IMR-90 (cell line): ENCODE data around the gene RSBN1L. TPM values are rescaled to one million over a fixed set of nuclear protein-coding genes. Genes with fewer than 3 reads are reported as not detected.

Experiments
- ATAC-seq: fragments of 200-7000 bp; cut with Tn5 transposase; 2 replicates; pipeline ENCODE4 v1.9.1; 2020; ENCODE audit warnings: low read depth, mild to moderate bottlenecking, moderate library complexity
- BruUV-seq: library from RNA; stranded (reverse); fragments of 400-500 nt; replicated peaks from 2 replicates; lab custom pipeline; 2021; lab: Mats Ljungman, UMichigan
- CTCF ChIA-PET: fragments of 300-600 bp; formaldehyde crosslinking; extraction: SDS; loops from one replicate; lab custom pipeline; 2021; ENCODE audit warnings: antibody characterized with exemption; lab: Yijun Ruan, JAX
- POLR2A ChIA-PET: fragments of 300-600 bp; sonication (Branson Sonifier 250); formaldehyde crosslinking; loops from one replicate; lab custom pipeline; 2022; ENCODE audit warnings: antibody characterized with exemption; ENCODE audit not compliant: unreplicated experiment; lab: Charles Lee
- DNase-seq: peaks from one replicate; pipeline ENCODE4 v3.0.0; 2013
- H2AFZ ChIP-seq: replicated peaks from 2 replicates; pipeline ENCODE3; 2013; ENCODE audit warnings: low read length, mild to moderate bottlenecking; ENCODE audit not compliant: poor library complexity
- H2AK5ac ChIP-seq: 2 replicates; pipeline ENCODE4 v1.6.1; 2013; ENCODE audit warnings: low read depth, low read length, inconsistent platforms
- H2AK9ac ChIP-seq: replicated peaks from 2 replicates; pipeline ENCODE3; 2013; ENCODE audit warnings: mild to moderate bottlenecking, low read depth, low read length, moderate library complexity; ENCODE audit not compliant: poor library complexity
- H2BK120ac ChIP-seq: 2 replicates; pipeline ENCODE4 v1.6.1; 2013; ENCODE audit warnings: low read depth, low read length, inconsistent platforms
- H2BK15ac ChIP-seq: 3 replicates; pipeline ENCODE4 v1.6.1; 2013; ENCODE audit warnings: low read depth, low read length, inconsistent platforms
- H2BK20ac ChIP-seq: 2 replicates; pipeline ENCODE4 v1.6.1; 2013; ENCODE audit warnings: low read depth, mild to moderate bottlenecking, inconsistent platforms, low read length, moderate library complexity
- H2BK5ac ChIP-seq: 2 replicates; pipeline ENCODE4 v1.6.1; 2013; ENCODE audit warnings: mild to moderate bottlenecking, low read depth, low read length, inconsistent platforms; ENCODE audit not compliant: poor library complexity, severe bottlenecking
- H3K14ac ChIP-seq: replicated peaks from 2 replicates; pipeline ENCODE4 v1.6.1; 2013; ENCODE audit warnings: low read depth, low read length, inconsistent platforms
- H3K18ac ChIP-seq: 2 replicates; pipeline ENCODE4 v1.6.1; 2013; ENCODE audit warnings: low read depth, low read length, control low read depth
- H3K23ac ChIP-seq: 2 replicates; pipeline ENCODE4 v1.6.1; 2013; ENCODE audit warnings: low read depth, low read length, inconsistent platforms
- H3K27ac ChIP-seq: 2 replicates; pipeline ENCODE4 v1.5.1; 2013; ENCODE audit warnings: mild to moderate bottlenecking, control low read depth, low read length; ENCODE audit not compliant: insufficient read depth
- H3K27me3 ChIP-seq: 2 replicates; pipeline ENCODE4 v1.6.1; 2013; ENCODE audit warnings: low read length; ENCODE audit not compliant: control insufficient read depth, insufficient read depth
- H3K36me3 ChIP-seq: 2 replicates; pipeline ENCODE4 v1.6.1; 2013; ENCODE audit warnings: low read length, mixed read lengths; ENCODE audit not compliant: control insufficient read depth, insufficient read depth
- H3K4ac ChIP-seq: 2 replicates; pipeline ENCODE4 v1.6.1; 2013; ENCODE audit warnings: low read depth, low read length, inconsistent platforms
- H3K4me1 ChIP-seq: 2 replicates; pipeline ENCODE4 v1.6.1; 2013; ENCODE audit warnings: low read length, mixed read lengths; ENCODE audit not compliant: control insufficient read depth, insufficient read depth
- H3K4me2 ChIP-seq: 2 replicates; pipeline ENCODE4 v1.6.1; 2013; ENCODE audit warnings: low read depth, mild to moderate bottlenecking, control low read depth, low read length, moderate library complexity
- H3K4me3 ChIP-seq: 2 replicates; pipeline ENCODE4 v1.5.1; 2013; ENCODE audit warnings: low read depth, mild to moderate bottlenecking, control low read depth, low read length, moderate library complexity; ENCODE audit not compliant: insufficient read depth
- H3K56ac ChIP-seq: 2 replicates; pipeline ENCODE4 v1.6.1; 2013; ENCODE audit warnings: low read length, inconsistent platforms; ENCODE audit not compliant: insufficient read depth; ENCODE audit errors: extremely low read depth
- H3K79me1 ChIP-seq, 2 experiments: 2 replicates each; pipeline ENCODE4 v1.6.1; 2013; ENCODE audit warnings: low read length in 2 of 2, inconsistent platforms in 1 of 2, low read depth in 1 of 2
- H3K9ac ChIP-seq: 2 replicates; pipeline ENCODE4 v1.6.1; 2013; ENCODE audit warnings: low read depth, low read length, control low read depth
- H3K9me1 ChIP-seq: 2 replicates; pipeline ENCODE4 v1.6.1; 2013; ENCODE audit warnings: low read length, inconsistent platforms; ENCODE audit not compliant: insufficient read depth
- H3K9me3 ChIP-seq: 2 replicates; pipeline ENCODE4 v1.6.1; 2013; ENCODE audit warnings: low read length; ENCODE audit not compliant: control insufficient read depth, insufficient read depth
- H4K20me1 ChIP-seq: 2 replicates; pipeline ENCODE4 v1.6.1; 2013; ENCODE audit warnings: low read length, inconsistent platforms; ENCODE audit not compliant: insufficient read depth
- H4K5ac ChIP-seq: 2 replicates; pipeline ENCODE4 v1.6.1; 2013; ENCODE audit warnings: mild to moderate bottlenecking, low read depth, low read length, control low read depth
- H4K8ac ChIP-seq, 2 experiments: 2 replicates each; pipeline ENCODE4 v1.6.1; 2013; ENCODE audit warnings: low read depth in 2 of 2, low read length in 2 of 2, control low read depth in 1 of 2, inconsistent platforms in 1 of 2
- H4K91ac ChIP-seq: 2 replicates; pipeline ENCODE4 v1.6.1; 2013; ENCODE audit warnings: low read depth, low read length, inconsistent platforms; ENCODE audit not compliant: insufficient read depth
- BHLHE40 ChIP-seq: fragments of 150-350 bp; IDR thresholded peaks from 2 replicates; pipeline ENCODE4 v1.6.1; 2016; ENCODE audit warnings: mild to moderate bottlenecking, low read depth, low read length
- WGBS, 2 experiments: methylation state at CpG; one replicate each; pipeline versions ENCODE4 v1.1.5 to v1.1.7; 2013; ENCODE audit warnings: missing lambda C conversion rate in 2 of 2; ENCODE audit not compliant: insufficient read length in 1 of 2; ENCODE audit errors: extremely low coverage in 2 of 2; 5-methylcytosine and 5-hydroxymethylcytosine counted together
- dilution Hi-C: fragments of 300-500 bp; cut with HindIII; formaldehyde crosslinking; loops from one replicate; pipeline ENCODE4 v1.14.3; 2018; ENCODE audit warnings: low sequenced_read_pairs; ENCODE audit not compliant: unreplicated experiment
- in situ Hi-C: fragments of 300-500 bp; cut with MboI; formaldehyde crosslinking; loops from 3 replicates; pipeline ENCODE4 v1.14.3; 2019; ENCODE audit warnings: low sequenced_read_pairs, inconsistent platforms, mixed read lengths
- intact Hi-C: fragments of 100-400 bp; cut with micrococcal nuclease; formaldehyde crosslinking; loops from 2 replicates; pipeline ENCODE4 v1.10.0; 2022
- polyA plus RNA-seq, 3 experiments: library from polyadenylated mRNA; depleted of rRNA; stranded (reverse); fragments of >200 nt; gene quantifications; 2 replicates each; pipeline ENCODE4 v1.2.3, GENCODE V29; 2012; ENCODE audit warnings: low replicate concordance in 1 of 3
- total RNA-seq: library from RNA; depleted of rRNA; stranded (reverse); fragments of >200 nt; gene quantifications from 2 replicates; pipeline ENCODE4 v1.2.3, GENCODE V29; 2012

Gene RSBN1L
- total and polyA plus RNA-seq, 2 of the 4 experiments (the other 2 are of a cell fraction) = 7.8 to 14.7 TPM

GRCh38 chr7:77687747-77688144, 8.5 kb upstream of the RSBN1L start:
- intact Hi-C loops (loop anchor here (1.0 kb wide), 1 partner anchor 9 kb away; the partner anchor contains the start of gene RSBN1L), in situ Hi-C loops (no loop called here), dilution Hi-C loops (no loop called here)
- H2BK20ac ChIP-seq = peak overlapping the region; percentile 46; the same call in 1 of the 2 replicates
- H4K20me1 ChIP-seq = peaks cover 31% of the 10 kb centered on the region; the same call in 1 of the 2 replicates
- H3K27me3 ChIP-seq = no peaks in the 10 kb centered on the region
- no peak overlapping the region for H3K56ac ChIP-seq
- H2BK120ac ChIP-seq = peak overlapping the region; percentile 53; the same call in 1 of the 2 replicates
- no peak overlapping the region for H3K14ac ChIP-seq
- H4K91ac ChIP-seq = no peak overlapping the region
- H3K36me3 ChIP-seq = peaks cover 7% of the 10 kb centered on the region
- no peak overlapping the region for H2BK15ac ChIP-seq
- peak overlapping the region; percentile 76 for H2BK5ac ChIP-seq
- peak overlapping the region; percentile 6; the same call in 1 of the 2 replicates for H3K4ac ChIP-seq
- ChIA-PET POLR2A (no interaction called here), CTCF (no interaction called here)
- H3K27ac ChIP-seq = no peak overlapping the region
- no peak overlapping the region for H3K9ac ChIP-seq
- no peak for TF ChIP-seq BHLHE40
- H3K4me2 ChIP-seq = peak overlapping the region; percentile 24; the same call in 1 of the 2 replicates
- H3K9me1 ChIP-seq = peaks cover 20% of the 10 kb centered on the region
- no peak overlapping the region for H2AK9ac ChIP-seq
- no peak overlapping the region; the same call in 1 of the 2 replicates for H3K23ac ChIP-seq
- no peak overlapping the region for H2AK5ac ChIP-seq
- no CpG with 5 or more reads among the region's 1 CpG for WGBS, 2 experiments
- BruUV-seq = no TSS peak
- no peak overlapping the region for H4K5ac ChIP-seq
- peaks cover 19% of the 10 kb centered on the region; the same call in 1 of the 2 replicates for H3K4me1 ChIP-seq
- H3K4me3 ChIP-seq = no peak overlapping the region
- no peak overlapping the region for H2AFZ ChIP-seq
- peaks cover 27 to 70% of the 10 kb centered on the region in 2 experiments for H3K79me1 ChIP-seq
- no peak for ATAC-seq
- peak overlapping the region; percentile 62; the same call in 1 of the 2 replicates for H3K18ac ChIP-seq
- DNase-seq = no peak
- H3K9me3 ChIP-seq = no peaks in the 10 kb centered on the region
- 0 out of 4 replicates have a peak overlapping the region, but pooled peaks of 1 of the 2 experiments have one; percentile 13 for H4K8ac ChIP-seq
